ENCODE results near the gene NOL9. TPM values are rescaled to one million over a fixed set of nuclear protein-coding genes. Genes with fewer than 3 reads are reported as not detected.
A peak's percentile ranks its signal among the peaks of the same experiment; 100 is the strongest.

The NOL9 gene
- total and polyA plus RNA-seq, 9 of the 15 experiments (the other 6 are each of a cell fraction or from before 2014, with no cell fraction given), result 5.6 to 76.5 (median 47.3) TPM

DNA sequence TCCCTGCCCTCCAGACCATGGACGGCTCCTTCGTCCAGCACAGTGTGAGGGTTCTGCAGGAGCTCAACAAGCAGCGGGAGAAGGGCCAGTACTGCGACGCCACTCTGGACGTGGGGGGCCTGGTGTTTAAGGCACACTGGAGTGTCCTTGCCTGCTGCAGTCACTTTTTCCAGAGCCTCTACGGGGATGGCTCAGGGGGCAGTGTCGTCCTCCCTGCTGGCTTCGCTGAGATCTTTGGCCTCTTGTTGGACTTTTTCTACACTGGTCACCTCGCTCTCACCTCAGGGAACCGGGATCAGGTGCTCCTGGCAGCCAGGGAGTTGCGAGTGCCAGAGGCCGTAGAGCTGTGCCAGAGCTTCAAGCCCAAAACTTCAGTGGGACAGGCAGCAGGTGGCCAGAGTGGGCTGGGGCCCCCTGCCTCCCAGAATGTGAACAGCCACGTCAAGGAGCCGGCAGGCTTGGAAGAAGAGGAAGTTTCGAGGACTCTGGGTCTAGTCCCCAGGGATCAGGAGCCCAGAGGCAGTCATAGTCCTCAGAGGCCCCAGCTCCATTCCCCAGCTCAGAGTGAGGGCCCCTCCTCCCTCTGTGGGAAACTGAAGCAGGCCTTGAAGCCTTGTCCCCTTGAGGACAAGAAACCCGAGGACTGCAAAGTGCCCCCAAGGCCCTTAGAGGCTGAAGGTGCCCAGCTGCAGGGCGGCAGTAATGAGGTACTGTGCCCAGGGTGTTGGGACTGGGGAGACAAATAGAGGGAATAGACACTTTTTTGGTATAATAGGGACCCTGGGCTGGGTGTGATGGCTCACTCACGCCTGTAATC is 26.5 kb upstream of the NOL9 start (continued):
- TF ChIP-seq, protein P1, sequence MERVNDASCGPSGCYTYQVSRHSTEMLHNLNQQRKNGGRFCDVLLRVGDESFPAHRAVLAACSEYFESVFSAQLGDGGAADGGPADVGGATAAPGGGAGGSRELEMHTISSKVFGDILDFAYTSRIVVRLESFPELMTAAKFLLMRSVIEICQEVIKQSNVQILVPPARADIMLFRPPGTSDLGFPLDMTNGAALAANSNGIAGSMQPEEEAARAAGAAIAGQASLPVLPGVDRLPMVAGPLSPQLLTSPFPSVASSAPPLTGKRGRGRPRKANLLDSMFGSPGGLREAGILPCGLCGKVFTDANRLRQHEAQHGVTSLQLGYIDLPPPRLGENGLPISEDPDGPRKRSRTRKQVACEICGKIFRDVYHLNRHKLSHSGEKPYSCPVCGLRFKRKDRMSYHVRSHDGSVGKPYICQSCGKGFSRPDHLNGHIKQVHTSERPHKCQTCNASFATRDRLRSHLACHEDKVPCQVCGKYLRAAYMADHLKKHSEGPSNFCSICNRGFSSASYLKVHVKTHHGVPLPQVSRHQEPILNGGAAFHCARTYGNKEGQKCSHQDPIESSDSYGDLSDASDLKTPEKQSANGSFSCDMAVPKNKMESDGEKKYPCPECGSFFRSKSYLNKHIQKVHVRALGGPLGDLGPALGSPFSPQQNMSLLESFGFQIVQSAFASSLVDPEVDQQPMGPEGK (CRISPR knock-in tag; IDR thresholded peaks at IDR 0.05; ENCODE audit: borderline replicate concordance), result peak; percentile 31; the same call in 1 of the 2 replicates
- TF ChIP-seq, protein P2, sequence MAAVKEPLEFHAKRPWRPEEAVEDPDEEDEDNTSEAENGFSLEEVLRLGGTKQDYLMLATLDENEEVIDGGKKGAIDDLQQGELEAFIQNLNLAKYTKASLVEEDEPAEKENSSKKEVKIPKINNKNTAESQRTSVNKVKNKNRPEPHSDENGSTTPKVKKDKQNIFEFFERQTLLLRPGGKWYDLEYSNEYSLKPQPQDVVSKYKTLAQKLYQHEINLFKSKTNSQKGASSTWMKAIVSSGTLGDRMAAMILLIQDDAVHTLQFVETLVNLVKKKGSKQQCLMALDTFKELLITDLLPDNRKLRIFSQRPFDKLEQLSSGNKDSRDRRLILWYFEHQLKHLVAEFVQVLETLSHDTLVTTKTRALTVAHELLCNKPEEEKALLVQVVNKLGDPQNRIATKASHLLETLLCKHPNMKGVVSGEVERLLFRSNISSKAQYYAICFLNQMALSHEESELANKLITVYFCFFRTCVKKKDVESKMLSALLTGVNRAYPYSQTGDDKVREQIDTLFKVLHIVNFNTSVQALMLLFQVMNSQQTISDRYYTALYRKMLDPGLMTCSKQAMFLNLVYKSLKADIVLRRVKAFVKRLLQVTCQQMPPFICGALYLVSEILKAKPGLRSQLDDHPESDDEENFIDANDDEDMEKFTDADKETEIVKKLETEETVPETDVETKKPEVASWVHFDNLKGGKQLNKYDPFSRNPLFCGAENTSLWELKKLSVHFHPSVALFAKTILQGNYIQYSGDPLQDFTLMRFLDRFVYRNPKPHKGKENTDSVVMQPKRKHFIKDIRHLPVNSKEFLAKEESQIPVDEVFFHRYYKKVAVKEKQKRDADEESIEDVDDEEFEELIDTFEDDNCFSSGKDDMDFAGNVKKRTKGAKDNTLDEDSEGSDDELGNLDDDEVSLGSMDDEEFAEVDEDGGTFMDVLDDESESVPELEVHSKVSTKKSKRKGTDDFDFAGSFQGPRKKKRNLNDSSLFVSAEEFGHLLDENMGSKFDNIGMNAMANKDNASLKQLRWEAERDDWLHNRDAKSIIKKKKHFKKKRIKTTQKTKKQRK (IDR thresholded peaks at IDR 0.05; ENCODE audit: borderline replicate concordance, low read depth, low read length), result no peak
- no peak for TF ChIP-seq HMG20A (CRISPR knock-in tag; conservative IDR thresholded peaks at IDR 0.05)
- TF ChIP-seq, protein P3, sequence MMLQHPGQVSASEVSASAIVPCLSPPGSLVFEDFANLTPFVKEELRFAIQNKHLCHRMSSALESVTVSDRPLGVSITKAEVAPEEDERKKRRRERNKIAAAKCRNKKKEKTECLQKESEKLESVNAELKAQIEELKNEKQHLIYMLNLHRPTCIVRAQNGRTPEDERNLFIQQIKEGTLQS (IDR thresholded peaks at IDR 0.05), result no peak
- TF ChIP-seq, protein P3 (CRISPR knock-in tag; conservative IDR thresholded peaks at IDR 0.05), result 0 out of 2 replicates have a peak, but pooled peaks have one; percentile 34
- TF ChIP-seq, protein P4, sequence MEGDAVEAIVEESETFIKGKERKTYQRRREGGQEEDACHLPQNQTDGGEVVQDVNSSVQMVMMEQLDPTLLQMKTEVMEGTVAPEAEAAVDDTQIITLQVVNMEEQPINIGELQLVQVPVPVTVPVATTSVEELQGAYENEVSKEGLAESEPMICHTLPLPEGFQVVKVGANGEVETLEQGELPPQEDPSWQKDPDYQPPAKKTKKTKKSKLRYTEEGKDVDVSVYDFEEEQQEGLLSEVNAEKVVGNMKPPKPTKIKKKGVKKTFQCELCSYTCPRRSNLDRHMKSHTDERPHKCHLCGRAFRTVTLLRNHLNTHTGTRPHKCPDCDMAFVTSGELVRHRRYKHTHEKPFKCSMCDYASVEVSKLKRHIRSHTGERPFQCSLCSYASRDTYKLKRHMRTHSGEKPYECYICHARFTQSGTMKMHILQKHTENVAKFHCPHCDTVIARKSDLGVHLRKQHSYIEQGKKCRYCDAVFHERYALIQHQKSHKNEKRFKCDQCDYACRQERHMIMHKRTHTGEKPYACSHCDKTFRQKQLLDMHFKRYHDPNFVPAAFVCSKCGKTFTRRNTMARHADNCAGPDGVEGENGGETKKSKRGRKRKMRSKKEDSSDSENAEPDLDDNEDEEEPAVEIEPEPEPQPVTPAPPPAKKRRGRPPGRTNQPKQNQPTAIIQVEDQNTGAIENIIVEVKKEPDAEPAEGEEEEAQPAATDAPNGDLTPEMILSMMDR (IDR thresholded peaks at IDR 0.05 in 2 of 3, conservative IDR thresholded peaks at IDR 0.05 in 1 of 3; ENCODE audit: insufficient read depth in 2 of 3, low read depth in 1 of 3, low read length in 3 of 3), result peak; percentile 59 to 69 (median 67)
- TF ChIP-seq, protein P5, sequence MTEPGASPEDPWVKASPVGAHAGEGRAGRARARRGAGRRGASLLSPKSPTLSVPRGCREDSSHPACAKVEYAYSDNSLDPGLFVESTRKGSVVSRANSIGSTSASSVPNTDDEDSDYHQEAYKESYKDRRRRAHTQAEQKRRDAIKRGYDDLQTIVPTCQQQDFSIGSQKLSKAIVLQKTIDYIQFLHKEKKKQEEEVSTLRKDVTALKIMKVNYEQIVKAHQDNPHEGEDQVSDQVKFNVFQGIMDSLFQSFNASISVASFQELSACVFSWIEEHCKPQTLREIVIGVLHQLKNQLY (CRISPR knock-in tag; conservative IDR thresholded peaks at IDR 0.05), result 0 out of 4 replicates have a peak, but pooled peaks of 1 of the 2 experiments have one; percentile 27
- peak; percentile 28 for TF ChIP-seq KDM5B (IDR thresholded peaks at IDR 0.05; ENCODE audit: insufficient replicate concordance, low read depth, low read length)
- TF ChIP-seq MYC (IDR thresholded peaks at IDR 0.05; ENCODE audit: low read depth, low read length), result peak; percentile 52; the same call in 1 of the 2 replicates
- no peak for TF ChIP-seq MYC (CRISPR knock-in tag; IDR thresholded peaks at IDR 0.05; ENCODE audit: borderline replicate concordance, low read depth)
- peak; percentile 62; the same call in 1 of the 2 replicates for TF ChIP-seq ZBTB7A (IDR thresholded peaks at IDR 0.05; ENCODE audit: borderline replicate concordance, control insufficient read depth, low read depth, low read length)
